NCI-H187 (cell line): ENCODE measurements around the gene UBE2U.

ENCODE experiments used
- DNase-seq, 2 experiments: peaks; one replicate each; lab custom pipeline; 2025; lab: John Stamatoyannopoulos, UW

The UBE2U gene

GRCh38 chr1:64293820-64294219 lies 90.4 kb downstream of the UBE2U start:
- DNase-seq = no peak

GRCh38 chr1:64295136-64295535 lies 91.7 kb downstream of the UBE2U start:
- no peak for DNase-seq

- DNase-seq = no peak
Measured at GRCh38 chr1:64295561-64295960, 92.1 kb downstream of the UBE2U start.

DNA sequence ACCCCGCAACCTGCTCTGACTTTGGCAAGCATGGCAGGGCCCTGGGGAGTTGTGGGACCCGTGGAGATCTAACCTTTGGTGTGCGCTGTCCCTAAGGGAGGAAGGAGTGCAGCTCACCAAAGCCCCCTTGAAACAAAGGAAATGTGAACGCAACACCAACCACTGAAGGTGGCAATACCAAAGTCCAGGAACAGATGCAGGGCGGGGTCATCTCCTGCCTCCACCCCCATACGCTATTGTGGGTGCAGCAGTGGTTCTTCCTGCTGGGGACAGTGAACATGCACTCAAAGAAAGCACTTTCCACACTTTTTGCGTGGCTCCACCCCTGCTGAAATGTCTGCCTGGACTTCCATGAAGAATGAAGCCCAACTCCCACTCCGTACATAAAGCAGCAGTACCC lies 93.0 kb downstream of the UBE2U start:
- no peak for DNase-seq

- no peak for DNase-seq
Measured at GRCh38 chr1:64302194-64302593, 98.8 kb downstream of the UBE2U start.

GRCh38 chr1:64302971-64303370 lies 99.5 kb downstream of the UBE2U start:
- no peak for DNase-seq

DNA sequence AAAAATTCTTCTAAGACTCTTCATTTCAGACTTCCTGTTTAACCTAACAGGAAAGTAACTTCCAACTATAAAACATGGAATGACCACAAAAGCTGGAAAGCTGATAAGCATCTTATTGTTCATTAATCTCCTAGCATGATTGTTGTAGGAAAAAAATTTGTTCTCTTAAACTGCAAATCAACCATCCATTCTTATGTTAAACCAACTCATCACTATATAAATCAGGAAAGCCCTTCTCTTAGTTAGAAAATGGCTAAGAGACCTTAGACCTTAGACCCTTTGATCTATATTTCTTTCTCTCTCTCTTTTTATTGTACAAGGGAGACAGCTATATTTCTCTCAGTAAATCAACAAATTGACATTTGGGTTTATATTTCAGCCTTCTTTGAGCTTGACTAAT lies 101.4 kb downstream of the UBE2U start:
- no peak for DNase-seq

DNA sequence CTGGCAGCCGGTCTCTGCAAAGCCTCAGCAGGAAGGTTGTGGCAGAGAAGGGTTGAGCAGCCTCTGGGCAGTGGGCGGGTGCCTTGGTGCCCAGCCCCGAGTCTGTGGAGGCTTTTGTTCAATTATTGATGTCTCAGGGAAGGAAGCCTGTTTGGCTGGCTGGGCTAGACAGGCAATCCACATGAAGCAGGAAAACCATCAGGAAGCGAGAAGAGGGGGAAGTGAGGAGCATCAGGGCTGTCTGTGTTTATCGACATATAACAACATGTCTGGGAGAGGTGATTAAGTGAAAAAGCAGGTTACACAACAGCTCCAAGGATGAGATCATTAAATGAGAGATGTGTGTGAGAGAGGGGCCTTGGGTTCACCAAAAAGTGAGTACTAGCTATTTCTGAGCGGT lies 105.4 kb downstream of the UBE2U start:
- DNase-seq = no peak

- DNase-seq = no peak
Measured at GRCh38 chr1:64309431-64309831, 106.0 kb downstream of the UBE2U start.

GRCh38 chr1:64310760-64311159 lies 107.3 kb downstream of the UBE2U start:
- DNase-seq = no peak

DNA sequence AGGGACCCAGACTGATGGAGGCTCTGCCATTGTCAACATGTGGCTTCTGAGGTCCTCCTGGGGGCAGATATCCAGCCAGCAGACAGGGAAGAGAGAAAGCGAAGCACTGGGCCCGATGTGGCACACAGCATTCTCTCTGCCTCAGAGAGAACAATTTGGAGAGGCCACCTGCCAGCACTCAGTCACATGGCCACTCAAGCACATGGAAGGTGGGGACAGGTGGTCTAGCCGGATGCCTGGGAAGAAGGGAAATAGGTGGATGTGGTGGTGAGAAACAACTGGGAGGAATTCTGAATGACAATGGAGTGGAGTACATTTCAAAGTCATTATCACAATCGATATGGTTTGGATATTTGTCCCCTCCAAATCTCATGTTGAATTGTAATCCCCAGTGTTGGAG lies 109.0 kb downstream of the UBE2U start:
- no peak for DNase-seq

- no peak for DNase-seq
Measured at GRCh38 chr1:64315402-64315801, 112.0 kb downstream of the UBE2U start.
